HepG2 (cell line): ENCODE data around the gene MAN2B2.

Experiments used
- KDM1A ChIP-seq: IDR thresholded peaks from 2 replicates; pipeline ENCODE4 v1.6.1; 2016; ENCODE audit warnings: missing compliant biosample characterization
- RAD21 ChIP-seq: fragments of 450-650 bp; formaldehyde crosslinking; IDR thresholded peaks from 2 replicates; pipeline ENCODE4 v1.5.0; 2020; ENCODE audit warnings: mild to moderate bottlenecking
- SMARCC2 ChIP-seq: fragments of 450-650 bp; IDR thresholded peaks from 2 replicates; pipeline ENCODE4 v1.6.1; 2017; ENCODE audit warnings: antibody characterized with exemption, mild to moderate bottlenecking
- SP5 ChIP-seq: IDR thresholded peaks from 2 replicates; pipeline ENCODE4 v1.6.1; 2016; ENCODE audit warnings: low read depth, borderline replicate concordance
- TF ChIP-seq, protein P1 (sequence below): sonication (generic); formaldehyde crosslinking; IDR thresholded peaks from 2 replicates; pipeline ENCODE4 v1.4.0; 2020; ENCODE audit warnings: missing genetic modification reagents, borderline replicate concordance
- TF ChIP-seq, protein P2 (sequence below), 2 experiments: sonication (generic) in 1 of 2; formaldehyde crosslinking in 1 of 2; IDR thresholded peaks; 2 replicates each; pipeline versions ENCODE4 v1.4.0 to v1.6.1; 2018 to 2020; ENCODE audit warnings: missing genetic modification reagents in 2 of 2, borderline replicate concordance in 1 of 2, low read depth in 1 of 2, mild to moderate bottlenecking in 1 of 2, missing biosample characterization in 1 of 2

- TF ChIP-seq KDM1A (no peak), RAD21 (CRISPR knock-in tag) (no peak), SP5 (no peak), SMARCC2 (no peak)
- TF ChIP-seq, protein P1, sequence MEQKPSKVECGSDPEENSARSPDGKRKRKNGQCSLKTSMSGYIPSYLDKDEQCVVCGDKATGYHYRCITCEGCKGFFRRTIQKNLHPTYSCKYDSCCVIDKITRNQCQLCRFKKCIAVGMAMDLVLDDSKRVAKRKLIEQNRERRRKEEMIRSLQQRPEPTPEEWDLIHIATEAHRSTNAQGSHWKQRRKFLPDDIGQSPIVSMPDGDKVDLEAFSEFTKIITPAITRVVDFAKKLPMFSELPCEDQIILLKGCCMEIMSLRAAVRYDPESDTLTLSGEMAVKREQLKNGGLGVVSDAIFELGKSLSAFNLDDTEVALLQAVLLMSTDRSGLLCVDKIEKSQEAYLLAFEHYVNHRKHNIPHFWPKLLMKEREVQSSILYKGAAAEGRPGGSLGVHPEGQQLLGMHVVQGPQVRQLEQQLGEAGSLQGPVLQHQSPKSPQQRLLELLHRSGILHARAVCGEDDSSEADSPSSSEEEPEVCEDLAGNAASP (CRISPR knock-in tag): no peak
- TF ChIP-seq, protein P2, sequence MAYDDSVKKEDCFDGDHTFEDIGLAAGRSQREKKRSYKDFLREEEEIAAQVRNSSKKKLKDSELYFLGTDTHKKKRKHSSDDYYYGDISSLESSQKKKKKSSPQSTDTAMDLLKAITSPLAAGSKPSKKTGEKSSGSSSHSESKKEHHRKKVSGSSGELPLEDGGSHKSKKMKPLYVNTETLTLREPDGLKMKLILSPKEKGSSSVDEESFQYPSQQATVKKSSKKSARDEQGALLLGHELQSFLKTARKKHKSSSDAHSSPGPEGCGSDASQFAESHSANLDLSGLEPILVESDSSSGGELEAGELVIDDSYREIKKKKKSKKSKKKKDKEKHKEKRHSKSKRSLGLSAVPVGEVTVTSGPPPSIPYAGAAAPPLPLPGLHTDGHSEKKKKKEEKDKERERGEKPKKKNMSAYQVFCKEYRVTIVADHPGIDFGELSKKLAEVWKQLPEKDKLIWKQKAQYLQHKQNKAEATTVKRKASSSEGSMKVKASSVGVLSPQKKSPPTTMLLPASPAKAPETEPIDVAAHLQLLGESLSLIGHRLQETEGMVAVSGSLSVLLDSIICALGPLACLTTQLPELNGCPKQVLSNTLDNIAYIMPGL (CRISPR knock-in tag; IDR thresholded peaks at IDR 0.05; ENCODE audit: borderline replicate concordance in 1 of 2, low read depth in 1 of 2): no peak
Measured at GRCh38 chr4:6534618-6535328, 40.2 kb upstream of the MAN2B2 start.
